CD4-positive, alpha-beta T cell treated with Interleukin-10 for 1 hour (primary cell): ENCODE data around the gene NDUFS5.
"Not testable (repeated sequence)": the region's sequence is repeated elsewhere in the genome, so short reads cannot be mapped to it uniquely, and the experiment has no call there.

Experiments used
- DNase-seq: peaks from one replicate; pipeline ENCODE4 v3.0.0-alpha.2; 2020

The NDUFS5 gene

GRCh38 chr1:39016604-39017171, 9.5 kb upstream of the NDUFS5 start:
- DNase-seq: no peak

DNA sequence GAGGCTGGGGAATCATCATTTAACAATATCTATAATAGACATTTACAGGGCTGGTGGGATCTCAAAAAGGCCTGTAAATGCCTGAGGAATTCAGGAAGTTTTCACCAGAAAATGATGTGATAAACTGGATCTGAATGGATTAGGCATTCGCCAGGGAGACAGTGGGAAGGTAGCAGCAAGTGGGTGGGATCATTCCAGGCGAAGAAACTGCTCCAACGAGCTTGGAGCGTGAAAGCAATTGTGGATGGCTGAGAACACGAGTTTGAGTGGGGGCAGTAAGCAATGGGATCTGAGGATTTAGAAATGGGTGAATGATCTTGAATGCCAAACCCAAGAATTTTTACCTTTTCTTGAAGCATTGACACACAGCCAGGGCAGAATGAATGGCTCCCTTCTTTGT, 8.9 kb upstream of the NDUFS5 start:
- DNase-seq: no peak

DNA sequence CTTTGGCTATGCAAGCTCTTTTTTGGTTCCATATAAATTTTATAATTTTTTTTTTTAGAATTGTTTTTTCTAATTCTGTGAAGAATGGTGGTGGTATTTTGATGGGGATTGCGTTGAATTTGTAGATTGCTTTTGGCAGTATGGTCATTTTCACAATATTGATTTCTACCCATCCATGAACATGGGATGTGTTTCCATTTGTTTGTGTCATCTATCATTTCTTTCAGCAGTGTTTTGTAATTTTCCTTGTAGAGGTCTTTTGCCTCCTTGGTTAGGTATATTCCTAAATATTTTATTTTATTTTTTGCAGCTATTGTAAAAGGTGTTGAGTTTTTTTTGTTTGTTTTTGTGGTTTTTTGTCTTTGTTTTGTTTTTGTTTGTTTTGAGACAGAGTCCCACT, 5.7 kb upstream of the NDUFS5 start:
- DNase-seq: not testable (repeated sequence)

GRCh38 chr1:39021426-39021825, 4.7 kb upstream of the NDUFS5 start:
- no peak for DNase-seq

DNA sequence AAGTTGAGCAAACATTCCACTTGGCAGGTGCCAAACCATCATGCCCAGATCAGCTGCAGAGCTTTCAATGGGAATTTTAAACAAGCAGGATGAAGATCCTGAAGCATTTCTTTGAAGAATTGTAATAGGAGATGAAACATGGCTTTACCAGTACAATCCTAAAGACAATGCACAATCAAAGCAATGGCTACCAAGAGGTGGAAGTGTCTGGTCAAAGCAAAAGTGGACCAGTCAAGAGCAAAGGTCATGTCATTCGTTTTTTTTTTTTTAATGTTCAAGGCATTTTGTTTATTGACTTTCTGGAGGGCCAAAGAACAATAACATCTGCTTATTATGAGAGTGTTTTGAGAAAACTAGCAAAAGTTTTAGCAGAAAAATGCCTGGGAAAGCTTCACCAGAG, 3.0 kb upstream of the NDUFS5 start:
- DNase-seq: no peak

- DNase-seq: no peak
Observed at GRCh38 chr1:39026866-39027507, 837 bp downstream of the NDUFS5 start.

GRCh38 chr1:39034114-39034654, 8.0 kb downstream of the NDUFS5 start:
- DNase-seq: peak; percentile 29

- no peak for DNase-seq
Observed at GRCh38 chr1:39036678-39037077, 10.5 kb downstream of the NDUFS5 start.

DNA sequence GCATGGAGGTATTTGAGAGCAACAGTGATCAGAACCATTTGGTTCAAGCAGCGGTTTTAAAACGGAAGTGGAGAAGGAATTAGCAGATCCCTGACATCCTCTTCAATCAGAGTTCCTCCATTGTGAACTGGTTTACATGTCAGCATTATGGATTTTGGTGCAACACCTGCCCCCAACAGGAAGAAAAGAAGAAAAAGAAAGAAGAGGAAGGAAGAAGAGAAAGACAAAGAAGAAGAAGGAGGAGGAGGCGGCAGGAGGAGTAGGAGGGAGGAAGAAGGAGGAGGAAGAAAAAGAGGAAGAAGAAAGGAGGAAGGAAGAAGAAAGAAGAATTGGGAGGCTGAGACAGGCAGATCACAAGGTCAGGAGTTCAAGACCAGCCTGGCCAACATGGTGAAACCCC, 17.4 kb downstream of the NDUFS5 start:
- DNase-seq: no peak

DNA sequence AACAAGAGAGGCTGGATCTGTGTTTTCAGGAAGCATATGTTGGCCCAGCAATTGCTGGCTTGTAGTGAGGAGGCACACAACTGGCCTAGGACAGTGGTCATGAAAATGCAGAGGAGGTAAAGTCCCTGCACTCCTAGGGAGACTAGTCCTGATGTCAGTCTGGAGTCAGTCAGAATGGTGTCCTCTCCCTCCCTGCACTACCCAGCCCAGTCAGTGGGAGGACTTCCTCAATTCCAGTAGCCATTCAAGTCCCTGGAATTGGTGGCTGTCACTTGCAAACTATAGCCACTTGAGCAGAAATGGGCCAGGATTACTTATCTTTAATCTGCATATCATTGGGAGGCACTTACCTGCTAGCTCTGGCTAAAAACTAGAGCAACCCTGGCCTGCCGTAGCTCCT, 18.6 kb downstream of the NDUFS5 start:
- no peak for DNase-seq

DNA sequence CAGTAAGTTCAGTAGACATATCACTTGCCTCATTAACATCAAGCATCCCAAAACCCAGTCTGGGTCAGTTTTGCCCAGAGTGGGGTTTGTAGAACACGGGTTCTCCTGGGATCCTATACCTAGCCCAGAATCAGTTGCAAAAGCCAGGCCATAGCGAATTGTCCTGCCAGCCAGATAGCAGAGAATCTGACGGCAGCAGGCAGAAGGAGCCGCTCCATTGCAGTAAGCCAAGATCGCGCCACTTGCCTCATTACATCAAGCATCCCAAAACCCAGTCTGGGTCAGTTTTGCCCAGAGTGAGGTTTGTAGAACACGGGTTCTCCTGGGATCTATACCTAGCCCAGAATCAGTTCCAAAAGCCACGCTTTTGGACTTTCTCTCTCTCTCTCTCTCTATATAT, 19.1 kb downstream of the NDUFS5 start:
- DNase-seq: no peak

DNA sequence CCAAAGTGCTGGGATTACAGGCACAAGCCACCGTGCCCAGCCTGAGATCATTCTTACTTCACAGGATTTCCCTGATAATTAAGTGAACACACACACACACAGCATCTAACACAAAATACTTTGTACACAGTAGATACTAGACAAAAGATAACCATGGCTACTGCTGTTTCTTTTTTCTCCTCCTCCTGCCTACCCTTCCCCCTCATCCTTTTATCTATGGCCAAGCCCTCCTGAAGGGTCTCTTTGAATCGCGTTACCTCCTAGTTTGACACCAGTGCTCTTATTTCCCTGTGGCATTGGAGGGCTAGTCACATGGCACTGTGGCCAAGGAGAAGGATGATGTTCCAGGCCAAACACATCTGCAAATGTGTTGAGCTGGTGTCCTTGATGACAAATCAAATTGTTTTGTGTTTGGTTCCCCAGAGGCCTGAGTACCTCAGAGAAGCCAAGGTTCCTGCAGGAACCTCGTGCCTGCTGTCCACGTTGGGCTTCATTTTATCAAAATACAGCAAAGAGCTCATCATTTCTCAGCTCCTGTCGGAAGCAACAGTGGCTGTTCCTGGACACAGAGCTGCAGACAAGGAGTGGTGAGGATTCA, 20.6 kb downstream of the NDUFS5 start:
- DNase-seq: no peak

DNA sequence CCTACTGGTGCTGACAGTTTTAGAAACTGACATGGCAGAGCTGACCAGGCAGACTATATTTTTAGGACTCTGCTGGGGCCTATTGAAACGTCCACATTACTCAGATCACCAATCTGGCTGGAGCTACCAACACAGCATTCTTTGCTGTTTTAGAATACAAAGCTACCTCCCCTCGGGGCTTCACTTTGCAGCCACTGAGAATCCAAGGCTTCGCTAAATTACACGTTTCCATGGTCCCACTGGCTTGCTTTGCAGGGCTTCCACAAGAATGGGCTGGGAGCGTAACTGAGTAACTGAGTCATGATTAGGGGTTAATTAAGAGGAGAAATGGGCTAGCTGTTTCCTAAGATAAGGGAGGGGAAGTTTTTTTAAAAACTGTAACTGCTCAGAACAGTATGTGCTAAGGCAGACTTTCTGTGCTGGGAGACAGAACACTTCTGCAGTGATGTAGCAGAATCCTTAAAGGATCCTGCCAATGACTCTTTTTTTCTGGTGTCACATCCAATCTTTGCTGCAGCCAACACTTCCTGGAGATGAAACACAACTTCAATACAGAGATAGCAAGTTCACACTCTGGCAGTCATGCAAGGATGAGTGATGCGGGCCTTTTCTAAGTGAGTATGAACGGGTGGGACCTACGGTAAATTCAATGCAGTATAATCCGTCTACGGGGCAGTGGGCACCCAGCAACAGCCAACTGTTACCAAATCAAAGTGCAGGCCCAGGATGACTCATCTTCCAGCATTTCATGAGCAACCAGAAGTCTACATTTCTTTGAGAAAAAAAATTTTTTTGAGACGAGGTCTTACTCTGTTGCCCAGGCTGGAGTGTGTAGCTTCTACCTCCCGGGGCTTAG, 21.5 kb downstream of the NDUFS5 start:
- no peak for DNase-seq

DNA sequence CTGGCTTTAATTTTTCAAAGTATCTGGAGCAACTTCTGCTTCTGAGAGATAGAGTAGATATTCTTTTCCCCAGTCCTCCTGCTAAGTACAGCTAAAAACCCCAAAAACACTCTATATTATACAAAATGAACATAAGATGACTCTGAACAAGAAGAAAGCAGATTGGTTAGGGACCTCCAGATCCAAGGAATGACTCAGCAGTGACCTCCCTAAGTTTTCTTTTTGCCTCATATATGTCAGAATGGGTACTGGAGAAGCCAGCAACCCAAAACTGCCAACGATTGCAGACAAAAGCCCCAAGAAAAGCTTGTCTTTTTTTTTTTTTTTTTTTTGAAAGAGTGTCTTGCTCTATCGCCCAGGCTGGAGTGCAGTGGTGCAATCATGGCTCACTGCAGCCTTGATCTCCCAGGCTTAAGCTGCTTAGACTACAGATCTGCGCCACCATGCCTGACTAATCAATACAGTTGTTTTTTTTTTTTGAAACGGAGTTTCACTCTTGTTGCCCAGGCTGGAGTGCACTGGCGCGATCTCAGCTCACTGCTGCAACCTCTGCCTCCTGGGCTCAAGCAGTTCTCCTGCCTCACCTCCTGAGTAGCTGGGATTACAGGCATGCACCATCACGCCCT, 22.7 kb downstream of the NDUFS5 start:
- DNase-seq: no peak

- DNase-seq: no peak
Observed at GRCh38 chr1:39050001-39050400, 23.9 kb downstream of the NDUFS5 start.

DNA sequence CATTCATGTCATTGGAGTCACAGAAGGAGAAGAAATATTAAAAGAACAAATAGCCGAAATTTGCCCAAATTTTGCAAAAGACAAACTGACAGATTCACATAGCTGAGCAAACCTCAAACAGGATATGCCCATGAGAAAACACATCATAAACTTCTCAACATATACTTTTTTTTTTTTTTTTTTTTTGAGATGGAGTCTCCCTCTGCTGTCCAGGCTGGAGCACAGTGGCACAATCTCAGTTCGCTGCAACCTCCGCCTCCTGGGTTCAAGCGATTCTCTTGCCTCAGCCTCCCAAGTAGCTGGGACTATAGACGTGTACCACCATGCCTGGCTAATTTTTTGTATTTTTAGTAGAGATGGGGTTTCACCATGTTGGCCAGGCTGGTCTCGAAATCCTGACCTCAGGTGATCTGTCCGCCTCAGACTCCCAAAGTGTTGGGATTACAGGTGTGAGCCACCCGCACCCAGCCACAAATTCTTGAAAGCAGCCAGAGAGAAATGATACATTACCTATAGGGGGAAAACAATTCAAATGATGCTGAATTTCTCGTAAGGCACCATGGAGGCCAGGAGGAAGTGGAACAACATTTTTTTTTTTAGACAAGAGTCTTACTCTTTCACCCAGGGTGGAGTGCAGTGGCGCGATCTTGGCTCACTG, 25.2 kb downstream of the NDUFS5 start:
- DNase-seq: not testable (repeated sequence)

DNA sequence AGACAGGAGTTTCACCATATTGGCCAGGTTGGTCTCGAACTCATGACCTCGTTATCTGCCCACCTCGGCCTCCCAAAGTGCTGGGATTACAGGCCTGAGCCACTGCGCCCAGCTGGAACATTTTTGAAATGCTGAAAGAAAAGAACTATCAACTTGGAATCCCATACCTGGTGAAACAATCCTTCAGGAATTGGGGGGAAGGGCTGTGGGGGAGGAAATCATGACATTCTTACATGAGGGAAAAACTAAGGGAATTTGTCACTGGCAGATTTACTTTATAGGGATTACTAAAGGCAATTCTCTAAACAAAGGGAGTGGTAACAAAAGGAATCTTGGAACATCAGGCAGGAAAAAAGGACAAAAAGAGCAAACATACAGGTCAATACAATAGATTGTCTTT, 25.8 kb downstream of the NDUFS5 start:
- DNase-seq: no peak

- DNase-seq: not testable (repeated sequence)
Observed at GRCh38 chr1:39055213-39055710, 29.1 kb downstream of the NDUFS5 start.

- not testable (repeated sequence) for DNase-seq
Observed at GRCh38 chr1:39061516-39061915, 35.4 kb downstream of the NDUFS5 start.

DNA sequence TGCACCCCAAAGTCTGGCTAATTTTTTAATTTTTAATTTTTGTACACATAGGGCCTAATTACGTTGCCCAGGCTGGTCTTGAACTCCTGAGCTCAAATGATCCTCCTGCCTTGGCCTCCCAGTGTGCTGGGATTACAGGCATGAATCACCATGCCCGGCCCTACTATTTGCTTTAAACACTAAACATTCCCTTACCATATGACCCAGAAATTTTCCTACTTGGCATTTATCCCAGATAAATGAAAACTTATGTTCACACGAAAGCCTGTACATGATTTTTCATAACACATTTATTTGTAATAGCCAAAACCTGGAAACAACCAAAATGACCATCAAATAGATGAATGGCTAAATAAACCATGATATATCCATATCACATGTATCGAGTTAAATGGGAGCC, 35.8 kb downstream of the NDUFS5 start:
- DNase-seq: no peak

DNA sequence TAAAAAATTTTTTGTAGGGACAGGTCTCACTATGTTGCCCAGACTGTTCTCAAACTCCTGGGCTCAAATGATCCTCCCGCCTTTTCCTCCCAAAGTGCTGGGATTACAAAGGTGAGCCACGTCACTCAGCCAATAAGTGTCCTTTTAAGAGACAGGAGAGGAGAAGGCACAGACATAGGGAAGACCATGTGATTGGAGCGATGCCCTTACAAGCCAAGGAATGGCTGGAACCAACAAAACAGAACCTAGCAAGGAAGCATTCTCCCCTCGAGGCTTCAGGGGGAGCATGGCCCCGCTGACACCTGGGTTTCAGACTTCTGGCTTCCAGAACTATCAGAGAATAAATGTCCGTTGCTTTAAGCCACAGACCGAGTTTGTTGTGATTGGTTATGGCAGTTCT, 37.0 kb downstream of the NDUFS5 start:
- no peak for DNase-seq

DNA sequence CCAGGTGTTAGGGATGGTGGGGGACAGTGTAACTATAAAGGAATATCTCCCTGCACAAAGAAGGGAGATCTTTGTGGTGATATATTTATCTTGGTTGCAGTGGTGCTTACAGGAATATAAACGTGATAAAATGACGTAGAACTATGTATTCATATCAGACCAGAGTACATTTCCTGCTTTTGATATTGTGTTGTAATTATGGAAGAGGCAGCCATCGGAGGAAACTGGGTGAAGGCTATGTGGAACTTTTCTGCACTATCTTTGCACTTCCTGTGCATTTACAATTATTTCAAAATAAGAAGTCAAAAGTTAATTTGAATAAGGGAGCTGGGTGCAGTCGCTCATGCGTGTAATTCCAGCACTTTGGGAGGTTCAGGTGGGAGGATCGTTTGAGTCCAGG, 37.6 kb downstream of the NDUFS5 start:
- DNase-seq: no peak
